ENCODE data around the gene CDR2L.
A peak's percentile ranks its signal among the peaks of the same experiment; 100 is the strongest.

The CDR2L gene

DNA sequence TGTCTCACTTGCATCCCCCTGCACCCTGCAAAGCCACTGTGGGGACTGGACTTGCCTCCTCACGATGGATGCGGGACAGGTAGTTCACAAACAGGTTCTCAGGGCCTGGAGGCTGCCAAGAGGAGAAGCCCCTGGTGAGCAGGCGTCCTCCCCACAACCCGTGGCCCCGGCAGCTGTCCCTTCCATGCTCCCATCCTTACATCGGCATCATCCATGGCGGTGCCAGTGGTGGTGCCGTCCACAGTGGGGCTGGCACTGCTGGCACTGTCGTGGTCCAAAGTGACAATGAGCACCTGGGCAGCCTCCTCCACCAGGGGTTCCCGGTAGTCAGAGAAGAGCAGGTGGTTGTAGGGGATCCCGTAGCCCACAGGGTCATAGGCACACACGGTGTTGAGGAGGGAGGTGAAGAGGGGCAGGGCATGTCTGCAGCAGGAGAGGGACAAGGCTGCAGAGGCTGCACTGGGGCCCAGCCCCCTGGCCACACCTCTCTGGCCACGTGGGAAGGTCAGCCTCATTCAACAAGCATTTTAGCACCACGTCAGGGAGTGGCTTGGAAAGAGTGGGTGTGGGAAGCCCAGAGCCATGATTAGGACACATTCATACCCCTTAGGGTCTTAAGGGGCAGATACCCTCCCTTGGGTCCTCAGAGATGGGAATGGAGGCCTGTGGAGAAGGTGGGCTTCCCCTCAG lies 27.5 kb upstream of the CDR2L start:
- TF ChIP-seq, protein P1, sequence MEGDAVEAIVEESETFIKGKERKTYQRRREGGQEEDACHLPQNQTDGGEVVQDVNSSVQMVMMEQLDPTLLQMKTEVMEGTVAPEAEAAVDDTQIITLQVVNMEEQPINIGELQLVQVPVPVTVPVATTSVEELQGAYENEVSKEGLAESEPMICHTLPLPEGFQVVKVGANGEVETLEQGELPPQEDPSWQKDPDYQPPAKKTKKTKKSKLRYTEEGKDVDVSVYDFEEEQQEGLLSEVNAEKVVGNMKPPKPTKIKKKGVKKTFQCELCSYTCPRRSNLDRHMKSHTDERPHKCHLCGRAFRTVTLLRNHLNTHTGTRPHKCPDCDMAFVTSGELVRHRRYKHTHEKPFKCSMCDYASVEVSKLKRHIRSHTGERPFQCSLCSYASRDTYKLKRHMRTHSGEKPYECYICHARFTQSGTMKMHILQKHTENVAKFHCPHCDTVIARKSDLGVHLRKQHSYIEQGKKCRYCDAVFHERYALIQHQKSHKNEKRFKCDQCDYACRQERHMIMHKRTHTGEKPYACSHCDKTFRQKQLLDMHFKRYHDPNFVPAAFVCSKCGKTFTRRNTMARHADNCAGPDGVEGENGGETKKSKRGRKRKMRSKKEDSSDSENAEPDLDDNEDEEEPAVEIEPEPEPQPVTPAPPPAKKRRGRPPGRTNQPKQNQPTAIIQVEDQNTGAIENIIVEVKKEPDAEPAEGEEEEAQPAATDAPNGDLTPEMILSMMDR (IDR thresholded peaks at IDR 0.05; ENCODE audit: low read length, missing control alignments), result no peak
- no peak for DNase-seq (ENCODE audit: low read depth)
- H3K4me3 ChIP-seq (replicated peaks; ENCODE audit: low read depth, low read length), result no peak overlapping the region

DNA sequence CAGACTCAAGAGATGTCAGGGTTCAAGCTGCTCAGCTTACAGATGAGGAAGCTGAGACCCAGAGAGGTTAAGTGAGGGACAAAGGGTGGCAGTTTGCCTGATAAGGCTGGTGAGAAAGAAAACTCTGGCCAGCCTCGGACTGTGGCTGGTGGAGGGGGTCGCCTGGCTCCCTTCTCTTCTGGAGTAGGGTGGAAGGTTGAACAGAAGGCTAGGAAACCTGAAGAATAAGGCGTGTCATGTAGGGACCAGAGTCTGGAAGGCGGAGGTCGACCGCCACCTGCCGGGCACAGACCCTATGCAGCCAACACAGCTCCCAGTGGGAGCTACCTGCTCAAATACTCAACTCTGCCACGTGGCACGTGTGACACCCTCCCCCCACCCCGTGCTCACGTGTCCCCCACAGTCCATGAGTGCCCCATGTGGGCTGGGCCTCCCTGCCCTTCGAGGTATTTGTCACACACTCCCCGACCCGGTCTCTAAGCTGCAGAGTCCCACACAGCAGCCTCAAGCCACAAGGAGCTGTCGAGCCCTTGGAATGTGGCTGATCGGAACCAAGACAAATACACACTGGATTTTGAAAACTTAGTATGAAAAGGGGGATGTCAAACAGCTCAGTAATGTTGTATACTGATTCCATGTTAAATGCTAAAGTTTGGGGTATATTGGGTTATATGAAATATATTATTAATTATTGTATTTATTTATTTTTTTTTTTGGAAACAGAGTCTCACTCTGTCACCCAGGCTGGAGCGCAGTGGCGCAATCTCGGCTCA lies 26.7 kb upstream of the CDR2L start:
- H3K4me3 ChIP-seq (replicated peaks; ENCODE audit: low read depth, low read length), result no peak overlapping the region
- DNase-seq (ENCODE audit: low read depth), result peak; percentile 49
- TF ChIP-seq, protein P1 (IDR thresholded peaks at IDR 0.05; ENCODE audit: low read length, missing control alignments), result peak; percentile 54

DNA sequence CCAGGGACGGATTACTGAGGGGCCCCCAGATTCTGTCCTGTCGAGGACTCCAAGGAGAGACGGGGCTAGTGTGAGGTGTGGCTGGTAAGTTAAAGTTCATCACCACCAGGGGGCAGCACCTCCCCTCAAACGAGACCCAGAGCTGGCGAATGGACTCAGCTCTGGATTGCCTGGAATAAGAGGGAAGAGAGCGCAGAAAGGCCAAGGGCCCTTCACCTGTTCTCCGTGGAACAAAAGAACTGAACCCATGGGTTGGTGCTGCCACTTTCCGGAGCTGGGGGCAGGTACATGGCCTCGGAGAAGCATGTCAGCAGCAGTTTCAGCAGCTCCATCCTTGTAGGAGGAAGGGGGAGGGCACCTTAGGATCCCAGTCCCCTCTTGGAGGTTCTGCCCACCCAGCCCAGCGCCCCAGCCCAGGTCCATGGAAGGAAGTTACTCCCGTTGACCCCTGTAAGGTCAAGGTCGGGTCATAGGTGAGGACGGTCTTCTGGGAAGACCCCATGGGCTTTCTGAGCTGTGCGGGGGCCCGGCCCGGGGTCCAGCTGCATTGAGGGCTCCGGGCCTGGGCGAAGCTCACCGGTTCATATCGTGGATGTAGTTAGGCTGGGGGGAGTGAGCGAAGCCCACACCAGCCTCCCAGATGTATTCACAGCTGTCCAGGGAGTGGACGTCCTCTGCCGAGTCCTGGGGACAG lies 25.6 kb upstream of the CDR2L start:
- H3K4me3 ChIP-seq (replicated peaks; ENCODE audit: low read depth, low read length), result no peak overlapping the region
- TF ChIP-seq, protein P1 (IDR thresholded peaks at IDR 0.05; ENCODE audit: low read length, missing control alignments), result peak; percentile 65
- DNase-seq (ENCODE audit: low read depth), result peak; percentile 90

DNA sequence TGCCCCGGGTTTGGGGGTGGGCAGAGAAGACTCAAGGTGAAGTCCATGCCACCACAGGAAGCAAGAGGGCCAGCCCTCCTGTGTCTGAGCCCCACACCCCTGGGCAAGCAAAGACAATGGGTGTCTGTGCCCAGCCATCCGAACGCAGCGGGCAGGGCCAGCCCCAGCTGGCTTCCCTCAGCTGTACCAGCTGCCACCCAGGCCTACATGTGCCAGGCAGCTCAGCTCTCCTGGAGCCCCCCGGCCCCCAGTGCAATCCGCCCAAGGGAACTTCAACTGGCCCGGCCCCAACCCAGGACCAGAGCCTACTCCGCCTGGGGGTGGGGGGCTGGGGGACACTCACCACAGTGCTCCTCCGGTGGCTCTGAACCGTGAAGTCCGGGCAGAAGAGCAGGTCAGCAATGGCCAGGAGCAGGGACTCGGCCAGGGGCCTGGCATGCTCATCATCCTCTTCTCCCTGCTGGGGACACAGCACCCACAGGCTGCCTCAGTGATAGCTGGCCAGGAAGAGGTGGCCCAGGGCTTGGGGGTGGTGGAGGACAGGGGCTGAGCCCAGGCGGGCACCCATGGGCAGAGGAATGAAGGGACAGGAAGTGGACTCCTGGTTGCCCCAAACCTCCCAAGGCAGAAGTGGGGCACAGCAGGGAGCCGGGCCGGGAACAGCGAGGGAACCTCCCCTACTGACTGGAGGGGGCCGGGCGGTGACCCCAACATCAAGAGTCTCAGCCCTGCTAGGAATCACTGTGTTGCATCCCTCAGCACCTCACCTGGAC lies 24.6 kb upstream of the CDR2L start:
- no peak overlapping the region for H3K4me3 ChIP-seq (replicated peaks; ENCODE audit: low read depth, low read length)
- DNase-seq (ENCODE audit: low read depth), result no peak

DNA sequence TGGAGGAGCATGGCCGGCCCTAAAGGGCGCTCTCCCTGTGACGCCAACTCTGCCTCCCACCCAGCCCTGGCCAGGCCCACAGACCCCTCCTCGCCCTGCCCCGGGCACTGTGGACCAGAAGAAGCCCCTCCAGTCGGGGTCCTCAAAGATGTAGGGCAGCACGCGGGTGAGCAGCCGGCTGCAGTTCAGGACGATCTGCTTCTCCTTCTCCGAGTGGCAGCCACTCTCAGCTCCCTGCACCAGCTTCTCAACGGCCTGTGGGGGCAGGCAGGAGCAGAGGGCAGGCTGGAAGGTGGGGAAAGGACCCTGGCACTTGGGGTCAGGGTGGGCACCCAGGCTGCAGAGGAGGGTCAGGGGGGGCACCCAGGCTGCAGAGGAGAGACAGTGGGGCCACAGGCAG lies 23.8 kb upstream of the CDR2L start:
- TF ChIP-seq, protein P1 (IDR thresholded peaks at IDR 0.05; ENCODE audit: low read length, missing control alignments), result peak; percentile 22
- no peak overlapping the region for H3K4me3 ChIP-seq (replicated peaks; ENCODE audit: low read depth, low read length)
- DNase-seq (ENCODE audit: low read depth), result no peak

More for the DNA sequence above, 24.6 kb upstream of the CDR2L start:
- TF ChIP-seq, protein P1 (IDR thresholded peaks at IDR 0.05; ENCODE audit: low read length, missing control alignments), result no peak

DNA sequence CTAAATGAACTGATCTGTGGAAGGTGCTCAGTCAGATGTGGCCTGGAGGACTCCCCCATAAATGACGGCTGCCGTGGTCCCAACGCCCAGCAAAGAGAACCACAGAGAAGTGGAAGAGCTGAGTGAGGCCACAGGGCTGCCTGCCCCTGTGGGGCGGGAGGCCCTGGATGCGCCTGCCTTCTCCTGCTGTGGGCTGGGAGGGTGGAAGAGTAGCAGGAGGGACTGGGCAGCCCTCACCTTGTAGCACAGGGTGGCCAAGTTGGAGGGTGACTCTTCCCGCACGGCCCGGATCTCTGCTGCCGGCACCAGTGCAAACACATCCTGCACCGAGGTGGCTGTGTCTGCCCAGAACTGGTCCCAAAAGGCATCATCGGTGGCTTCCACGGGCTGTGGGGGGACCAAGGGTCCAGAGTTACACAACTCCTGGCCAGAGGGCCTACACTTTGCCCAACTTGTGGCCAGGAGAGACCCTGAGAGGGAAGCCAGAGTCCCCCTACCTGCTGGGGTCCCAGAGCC lies 23.1 kb upstream of the CDR2L start:
- TF ChIP-seq, protein P1 (IDR thresholded peaks at IDR 0.05; ENCODE audit: low read length, missing control alignments), result no peak
- H3K4me3 ChIP-seq (replicated peaks; ENCODE audit: low read depth, low read length), result no peak overlapping the region
- no peak for DNase-seq (ENCODE audit: low read depth)

Measured in fibroblast of pulmonary artery (primary cell).